Endodermal cell (in vitro differentiated cells): ENCODE measurements around the gene DBNDD2. TPM values are rescaled to one million over a fixed set of nuclear protein-coding genes. Genes with fewer than 3 reads are reported as not detected.

Source experiments
- DNase-seq: peaks from one replicate; pipeline ENCODE4 v3.0.0-alpha.2; 2017
- H3K27ac ChIP-seq: 2 replicates; pipeline ENCODE4 v1.5.1; 2013; ENCODE audit warnings: mild to moderate bottlenecking, low read depth, low read length, moderate library complexity
- H3K27me3 ChIP-seq: 2 replicates; pipeline ENCODE4 v1.6.1; 2013; ENCODE audit warnings: mild to moderate bottlenecking, low read length, moderate library complexity; ENCODE audit not compliant: insufficient read depth, control insufficient read depth, poor library complexity, severe bottlenecking
- H3K36me3 ChIP-seq: 2 replicates; pipeline ENCODE4 v1.7.0; 2013; ENCODE audit warnings: mild to moderate bottlenecking, low read length, moderate library complexity; ENCODE audit not compliant: control insufficient read depth, insufficient read depth
- H3K4me1 ChIP-seq: one replicate; pipeline ENCODE4 v1.7.0; 2013; ENCODE audit warnings: low read length; ENCODE audit not compliant: control insufficient read depth, insufficient read depth
- H3K4me3 ChIP-seq: 2 replicates; pipeline ENCODE4 v1.5.1; 2013; ENCODE audit warnings: mild to moderate bottlenecking, low read length, moderate library complexity
- H3K9ac ChIP-seq: 2 replicates; pipeline ENCODE4 v1.6.1; 2013; ENCODE audit warnings: mild to moderate bottlenecking, low read length, moderate library complexity; ENCODE audit not compliant: poor library complexity, severe bottlenecking; ENCODE audit errors: extremely low read depth
- H3K9me3 ChIP-seq: 2 replicates; pipeline ENCODE4 v1.6.1; 2013; ENCODE audit warnings: mild to moderate bottlenecking, low read length, moderate library complexity; ENCODE audit not compliant: control insufficient read depth
- H3K27ac Mint-ChIP-seq: 2 replicates; pipeline ENCODE4 v1.8.0; 2020; ENCODE audit warnings: mixed read lengths
- H3K27me3 Mint-ChIP-seq: 2 replicates; pipeline ENCODE4 v1.8.0; 2021; ENCODE audit warnings: mild to moderate bottlenecking, mixed read lengths; ENCODE audit not compliant: insufficient read depth
- H3K36me3 Mint-ChIP-seq: 2 replicates; pipeline ENCODE4 v1.8.0; 2020; ENCODE audit warnings: low read depth, mixed read lengths
- H3K4me1 Mint-ChIP-seq: 2 replicates; pipeline ENCODE4 v1.8.0; 2020; ENCODE audit warnings: mixed read lengths
- H3K4me3 Mint-ChIP-seq: 2 replicates; pipeline ENCODE4 v1.8.0; 2020; ENCODE audit warnings: mild to moderate bottlenecking, moderate library complexity, mixed read lengths
- H3K9me3 Mint-ChIP-seq: 2 replicates; pipeline ENCODE4 v1.8.0; 2020; ENCODE audit warnings: mild to moderate bottlenecking, mixed read lengths
- CTCF ChIP-seq: fragments of 200-600 bp; sonication (generic); conservative IDR thresholded peaks from 2 replicates; pipeline ENCODE4 v1.5.0; 2021; ENCODE audit warnings: antibody characterized with exemption, mild to moderate bottlenecking
- WGBS, 2 experiments: methylation state at CpG; one replicate each; pipeline versions ENCODE4 v1.1.5 to v1.1.7; 2013; ENCODE audit warnings: missing lambda C conversion rate in 2 of 2, mixed read lengths in 1 of 2; ENCODE audit not compliant: insufficient coverage in 1 of 2, insufficient read length in 1 of 2; 5-methylcytosine and 5-hydroxymethylcytosine counted together
- total RNA-seq, 2 donors: library from RNA; stranded (reverse); fragmentation: NEBNext Ultra II Directional in 1 of 2; extraction: Animal tissue kit (Norgen Biotek cat#: 25700) in 1 of 2; gene quantifications; 2 replicates in 1 of 2; 3 replicates in 1 of 2; pipeline ENCODE4 v1.2.1, GENCODE V29; 2021

Gene DBNDD2
- total RNA-seq, 2 donors from 2014 or later, result 63.2 to 69.1 TPM

GRCh38 chr20:45373353-45374100, 34.6 kb upstream of the DBNDD2 start:
- Histone ChIP-seq H3K27me3 (no peaks in the 10 kb centered on the region), H3K9me3 (no peaks in the 10 kb centered on the region), H3K36me3 (peaks cover 30% of the 10 kb centered on the region), H3K27ac (no peak overlapping the region), H3K4me3 (no peak overlapping the region), H3K9ac (no peak overlapping the region), H3K4me1 (peaks cover 34% of the 10 kb centered on the region)
- peaks cover 3% of the 10 kb centered on the region for H3K36me3 Mint-ChIP-seq
- H3K4me1 Mint-ChIP-seq, result peaks cover 37% of the 10 kb centered on the region
- no peaks in the 10 kb centered on the region for H3K9me3 Mint-ChIP-seq
- peak; percentile 97 for DNase-seq
- peak overlapping the region; percentile 55 for H3K27ac Mint-ChIP-seq
- peaks cover 12% of the 10 kb centered on the region for H3K27me3 Mint-ChIP-seq
- H3K4me3 Mint-ChIP-seq, result peak overlapping the region; percentile 57
- whole genome bisulfite sequencing, 2 experiments, result 43 to 64% methylated on average over 11 to 38 of the region's 38 CpGs
- TF ChIP-seq CTCF, result peak; percentile 96

GRCh38 chr20:45374101-45374467, 34.0 kb upstream of the DBNDD2 start:
- Mint-ChIP-seq H3K27me3 (peaks cover 12% of the 10 kb centered on the region), H3K36me3 (peaks cover 3% of the 10 kb centered on the region), H3K4me3 (peak overlapping the region; percentile 57), H3K9me3 (no peaks in the 10 kb centered on the region), H3K4me1 (peaks cover 39% of the 10 kb centered on the region), H3K27ac (peak overlapping the region; percentile 55)
- H3K27ac ChIP-seq, result no peak overlapping the region
- 68 to 80% methylated on average over 8 to 9 of the region's 9 CpGs for WGBS, 2 experiments
- H3K9me3 ChIP-seq, result no peaks in the 10 kb centered on the region
- H3K9ac ChIP-seq, result no peak overlapping the region
- no peaks in the 10 kb centered on the region for H3K27me3 ChIP-seq
- H3K4me3 ChIP-seq, result no peak overlapping the region
- no peak for TF ChIP-seq CTCF
- peaks cover 24% of the 10 kb centered on the region for H3K36me3 ChIP-seq
- DNase-seq, result no peak
- peaks cover 34% of the 10 kb centered on the region for H3K4me1 ChIP-seq

GRCh38 chr20:45374966-45375365, 33.1 kb upstream of the DBNDD2 start:
- no peak overlapping the region for H3K27ac Mint-ChIP-seq
- Histone ChIP-seq H3K9ac (no peak overlapping the region), H3K27ac (no peak overlapping the region), H3K4me3 (no peak overlapping the region), H3K36me3 (peaks cover 20% of the 10 kb centered on the region), H3K27me3 (no peaks in the 10 kb centered on the region), H3K4me1 (peaks cover 38% of the 10 kb centered on the region), H3K9me3 (no peaks in the 10 kb centered on the region)
- no peaks in the 10 kb centered on the region for H3K9me3 Mint-ChIP-seq
- H3K4me3 Mint-ChIP-seq, result no peak overlapping the region
- TF ChIP-seq CTCF, result no peak
- H3K4me1 Mint-ChIP-seq, result peaks cover 43% of the 10 kb centered on the region
- no peak for DNase-seq
- H3K27me3 Mint-ChIP-seq, result peaks cover 12% of the 10 kb centered on the region
- WGBS, 2 experiments, result 94 to 95% methylated on average over 14 of the region's 14 CpGs
- H3K36me3 Mint-ChIP-seq, result peaks cover 3% of the 10 kb centered on the region
